Peyer's patch (tissue), 4 donors: ENCODE data around the gene KLHL30. TPM values are rescaled to one million over a fixed set of nuclear protein-coding genes. Genes with fewer than 3 reads are reported as not detected.

Experiments
- DNase-seq, 3 donors: peaks; one replicate each; pipeline ENCODE4 v3.0.0-alpha.2; 2017 to 2019
- H3K27ac ChIP-seq, 4 donors: fragments of 200-600 bp; sonication (generic); one replicate each; pipeline ENCODE4 v1.5.1; 2016 to 2019
- H3K27me3 ChIP-seq, 2 donors: fragments of 200-600 bp; sonication (generic); one replicate each; pipeline ENCODE4 v1.5.1; 2019
- H3K36me3 ChIP-seq, 3 donors: fragments of 200-600 bp; sonication (generic); one replicate each; pipeline ENCODE4 v1.5.1; 2016 to 2019
- H3K4me1 ChIP-seq, 4 donors: fragments of 200-600 bp; sonication (generic); one replicate each; pipeline ENCODE4 v1.5.1; 2016 to 2019
- H3K4me3 ChIP-seq, 4 donors: fragments of 200-600 bp; sonication (generic); 1 replicate in 3 of 4; 2 replicates in 1 of 4; pipeline ENCODE4 v1.5.1; 2016 to 2019; ENCODE audit warnings: mild to moderate bottlenecking in 1 of 4
- H3K9me3 ChIP-seq, 4 donors: fragments of 200-600 bp; sonication (generic); one replicate each; pipeline ENCODE4 v1.5.1; 2016 to 2019; ENCODE audit warnings: mild to moderate bottlenecking in 1 of 4
- POLR2A ChIP-seq, 2 donors: fragments of 450-650 bp; IDR thresholded peaks; one replicate each; pipeline ENCODE4 v1.5.1; 2017; ENCODE audit warnings: antibody characterized with exemption in 2 of 2, mild to moderate bottlenecking in 2 of 2, moderate library complexity in 2 of 2
- total RNA-seq, 4 donors: library from RNA; depleted of rRNA; stranded (reverse); fragments of >200 nt; gene quantifications; one replicate each; pipeline ENCODE4 v1.1.0, GENCODE V29; 2016
- TF ChIP-seq, protein P1 (sequence below), 6 experiments: fragments of 450-650 bp in 4 of 6; fragments of 200-600 bp in 2 of 6; sonication (generic) in 1 of 6; IDR thresholded peaks; one replicate each; pipeline ENCODE4 v1.5.1; 2017 to 2019; ENCODE audit warnings: antibody characterized with exemption in 6 of 6, mild to moderate bottlenecking in 3 of 6, moderate library complexity in 1 of 6

Gene KLHL30
- total RNA-seq, 4 donors from 2014 or later, result 0.27 to 0.28 TPM; not detected in 2

DNA sequence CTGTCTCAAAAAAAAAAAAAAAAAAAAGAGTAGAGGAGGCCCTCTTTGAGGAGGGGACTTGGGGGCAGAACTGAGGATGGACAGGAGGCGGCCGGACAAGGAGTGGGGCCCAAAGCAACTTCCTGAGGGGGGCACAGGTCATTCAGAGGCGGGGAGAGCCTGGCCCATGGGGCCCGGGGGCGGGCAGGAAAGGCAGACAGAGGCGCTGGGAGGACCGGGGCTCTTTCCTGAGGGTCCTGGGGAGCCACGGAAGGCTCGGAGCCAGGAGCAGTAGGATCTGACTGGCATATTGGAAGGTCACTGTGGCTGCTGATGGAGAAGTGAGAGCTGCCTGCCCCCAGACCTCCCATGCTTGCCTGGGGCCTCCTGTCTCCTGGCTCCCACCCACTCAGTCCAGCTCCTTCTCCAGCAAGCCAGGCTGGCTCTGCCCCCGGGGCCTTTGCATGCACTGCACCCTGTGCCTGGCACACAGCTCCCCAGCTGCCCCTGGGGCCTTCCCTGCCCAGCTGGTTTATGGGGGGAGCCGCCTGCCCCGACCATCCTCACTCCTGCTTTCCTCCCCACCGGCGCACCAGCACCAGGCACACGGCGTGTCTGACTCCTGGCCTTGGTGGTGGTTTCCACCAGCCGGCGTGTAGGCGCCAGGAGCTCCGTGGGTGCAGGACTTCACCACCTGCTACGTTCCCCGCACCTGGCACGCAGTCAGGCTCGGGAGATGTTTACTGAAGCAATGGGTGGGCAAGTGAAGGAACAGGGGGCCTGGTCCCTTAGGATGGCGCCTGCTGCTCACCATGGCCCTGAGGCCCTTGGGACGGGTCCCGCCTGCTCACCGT, 32.7 kb upstream of the KLHL30 start:
- peaks cover 0 to 27% (median 6%) of the 10 kb centered on the region in 4 donors for H3K4me1 ChIP-seq
- H3K36me3 ChIP-seq, result no peaks in the 10 kb centered on the region
- H3K27me3 ChIP-seq, result no peaks in the 10 kb centered on the region
- H3K27ac ChIP-seq, result no peak overlapping the region
- no peaks in the 10 kb centered on the region for H3K9me3 ChIP-seq
- no peak overlapping the region for H3K4me3 ChIP-seq
- no peak for TF ChIP-seq POLR2A (IDR thresholded peaks at IDR 0.05)
- TF ChIP-seq, protein P1, sequence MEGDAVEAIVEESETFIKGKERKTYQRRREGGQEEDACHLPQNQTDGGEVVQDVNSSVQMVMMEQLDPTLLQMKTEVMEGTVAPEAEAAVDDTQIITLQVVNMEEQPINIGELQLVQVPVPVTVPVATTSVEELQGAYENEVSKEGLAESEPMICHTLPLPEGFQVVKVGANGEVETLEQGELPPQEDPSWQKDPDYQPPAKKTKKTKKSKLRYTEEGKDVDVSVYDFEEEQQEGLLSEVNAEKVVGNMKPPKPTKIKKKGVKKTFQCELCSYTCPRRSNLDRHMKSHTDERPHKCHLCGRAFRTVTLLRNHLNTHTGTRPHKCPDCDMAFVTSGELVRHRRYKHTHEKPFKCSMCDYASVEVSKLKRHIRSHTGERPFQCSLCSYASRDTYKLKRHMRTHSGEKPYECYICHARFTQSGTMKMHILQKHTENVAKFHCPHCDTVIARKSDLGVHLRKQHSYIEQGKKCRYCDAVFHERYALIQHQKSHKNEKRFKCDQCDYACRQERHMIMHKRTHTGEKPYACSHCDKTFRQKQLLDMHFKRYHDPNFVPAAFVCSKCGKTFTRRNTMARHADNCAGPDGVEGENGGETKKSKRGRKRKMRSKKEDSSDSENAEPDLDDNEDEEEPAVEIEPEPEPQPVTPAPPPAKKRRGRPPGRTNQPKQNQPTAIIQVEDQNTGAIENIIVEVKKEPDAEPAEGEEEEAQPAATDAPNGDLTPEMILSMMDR (IDR thresholded peaks at IDR 0.05), result no peak
- peak in 2 of 3 donors; percentile 37 to 42 for DNase-seq

DNA sequence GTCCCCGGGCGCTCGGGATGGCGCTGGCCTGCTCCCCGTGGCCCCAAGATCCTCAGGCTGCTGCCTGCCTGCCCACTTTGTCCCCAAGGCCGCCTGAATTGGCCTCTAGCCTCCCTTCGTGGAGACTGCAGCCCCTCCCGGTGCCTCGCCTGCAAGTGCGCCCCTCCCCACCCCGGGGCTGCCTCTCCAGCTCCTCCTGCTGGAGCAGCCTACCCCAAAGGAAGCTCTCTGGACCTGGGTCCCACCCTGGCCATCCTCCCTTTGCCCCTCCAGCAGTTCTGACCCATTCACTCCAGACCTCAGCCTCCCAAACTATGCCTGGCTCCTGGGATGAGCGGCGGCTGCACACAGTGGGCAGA, 32.1 kb upstream of the KLHL30 start:
- TF ChIP-seq POLR2A (IDR thresholded peaks at IDR 0.05), result no peak
- TF ChIP-seq, protein P1 (IDR thresholded peaks at IDR 0.05), result no peak
- Histone ChIP-seq H3K4me3 (no peak overlapping the region), H3K27ac (peak overlapping the region in 1 of 4 donors; percentile 76), H3K27me3 (no peaks in the 10 kb centered on the region), H3K4me1 (peaks cover 0 to 27% (median 6%) of the 10 kb centered on the region in 4 donors), H3K9me3 (no peaks in the 10 kb centered on the region), H3K36me3 (no peaks in the 10 kb centered on the region)
- peak in 2 of 3 donors; percentile 44 to 46 for DNase-seq

- Histone ChIP-seq H3K27me3 (no peaks in the 10 kb centered on the region), H3K27ac (peak overlapping the region in 2 of 4 donors; percentile 30 to 76), H3K4me1 (peaks cover 0 to 27% (median 6%) of the 10 kb centered on the region in 4 donors), H3K4me3 (peak overlapping the region; percentile 11 to 46 (median 32)), H3K9me3 (no peaks in the 10 kb centered on the region), H3K36me3 (no peaks in the 10 kb centered on the region)
- TF ChIP-seq, protein P1 (IDR thresholded peaks at IDR 0.05), result peak in 4 of 6 experiments; percentile 42 to 54 (median 51)
- TF ChIP-seq POLR2A (IDR thresholded peaks at IDR 0.05), result no peak
- DNase-seq, result peak; percentile 50 to 75 (median 73)
These were observed 31.6 kb upstream of the KLHL30 start for GRCh38 chr2:238106698-238107524.

- no peaks in the 10 kb centered on the region for H3K9me3 ChIP-seq
- peaks cover 0 to 27% (median 6%) of the 10 kb centered on the region in 4 donors for H3K4me1 ChIP-seq
- no peaks in the 10 kb centered on the region for H3K36me3 ChIP-seq
- no peaks in the 10 kb centered on the region for H3K27me3 ChIP-seq
- peak overlapping the region; percentile 11 to 46 (median 32) for H3K4me3 ChIP-seq
- H3K27ac ChIP-seq, result peak overlapping the region in 2 of 4 donors; percentile 30 to 76
- DNase-seq, result peak in 2 of 3 donors; percentile 87 to 92
- TF ChIP-seq, protein P1 (IDR thresholded peaks at IDR 0.05), result no peak
- no peak for TF ChIP-seq POLR2A (IDR thresholded peaks at IDR 0.05)
These were observed 30.7 kb upstream of the KLHL30 start for GRCh38 chr2:238107525-238108422.
